DMS153 treated with DMSO at 0.1 percent for 48 hours (cell line): ENCODE data around the gene PCARE.
"Not testable (repeated sequence)": the region's sequence is repeated elsewhere in the genome, so short reads cannot be mapped to it uniquely, and the experiment has no call there.

Experiments used
- DNase-seq: peaks from one replicate; lab custom pipeline; 2025; ENCODE audit not compliant: unreplicated experiment; lab: John Stamatoyannopoulos, UW

PCARE gene

GRCh38 chr2:29074411-29074810, at the start of gene PCARE:
Gene PCARE, minus strand, starts transcription at chr2:29074523. Its CDS starts 262 bp downstream, at chr2:29074261.
- no peak for DNase-seq

- DNase-seq: no peak
Observed at GRCh38 chr2:29123617-29124349, 49.5 kb upstream of the PCARE start.

GRCh38 chr2:29120846-29121245, 46.5 kb upstream of the PCARE start:
- DNase-seq: no peak

- no peak for DNase-seq
Observed at GRCh38 chr2:29119211-29119610, 44.9 kb upstream of the PCARE start.

- DNase-seq: no peak
Observed at GRCh38 chr2:29117636-29118303, 43.4 kb upstream of the PCARE start.

- no peak for DNase-seq
Observed at GRCh38 chr2:29115797-29116781, 41.8 kb upstream of the PCARE start.

GRCh38 chr2:29114946-29115609, 40.8 kb upstream of the PCARE start, which contains the start of gene CLIP4:
Gene CLIP4, plus strand, starts transcription at chr2:29115415. Its CDS starts 5,974 bp downstream, at chr2:29121389.
- DNase-seq: no peak

GRCh38 chr2:29114586-29114945, 40.2 kb upstream of the PCARE start:
- DNase-seq: no peak

GRCh38 chr2:29113891-29114321, 39.6 kb upstream of the PCARE start:
- DNase-seq: peak; percentile 49

- DNase-seq: no peak
Observed at GRCh38 chr2:29113027-29113686, 38.8 kb upstream of the PCARE start.

- DNase-seq: no peak
Observed at GRCh38 chr2:29112379-29112778, 38.1 kb upstream of the PCARE start.

GRCh38 chr2:29110916-29111535, 36.7 kb upstream of the PCARE start:
- no peak for DNase-seq

GRCh38 chr2:29109246-29109645, 34.9 kb upstream of the PCARE start:
- DNase-seq: no peak

GRCh38 chr2:29108225-29108624, 33.9 kb upstream of the PCARE start:
- DNase-seq: no peak

GRCh38 chr2:29107547-29107946, 33.2 kb upstream of the PCARE start:
- not testable (repeated sequence) for DNase-seq

GRCh38 chr2:29106980-29107388, 32.7 kb upstream of the PCARE start:
- DNase-seq: no peak

- DNase-seq: no peak
Observed at GRCh38 chr2:29106256-29106655, 31.9 kb upstream of the PCARE start.

GRCh38 chr2:29105375-29105774, 31.1 kb upstream of the PCARE start:
- DNase-seq: no peak

GRCh38 chr2:29104688-29105087, 30.4 kb upstream of the PCARE start:
- DNase-seq: no peak

GRCh38 chr2:29100564-29100963, 26.2 kb upstream of the PCARE start:
- no peak for DNase-seq
